ENCODE results near the gene CAMK2B. TPM values are rescaled to one million over a fixed set of nuclear protein-coding genes. Genes with fewer than 3 reads are reported as not detected.

Gene CAMK2B
- total and polyA plus RNA-seq, 2 of the 13 experiments (the other 11 are each of a cell fraction or from before 2014, with no cell fraction given): 0.27 to 0.48 TPM

- no TSS peak for BruUV-seq (replicated peaks)
- TF ChIP-seq ZNF343 (CRISPR knock-in tag; IDR thresholded peaks at IDR 0.05) (no peak), ATF5 (CRISPR knock-in tag; IDR thresholded peaks at IDR 0.05; ENCODE audit: low read depth) (no peak), PRDM15 (CRISPR knock-in tag; IDR thresholded peaks at IDR 0.05) (no peak)
- no peaks in the 10 kb centered on the region for H3K79me2 ChIP-seq (ENCODE audit: insufficient read depth, low read length)
- H3K9ac ChIP-seq (ENCODE audit: insufficient read depth, low read depth, low read length): no peak overlapping the region
- WGBS (ENCODE audit: low lambda C conversion rate): 96% methylated on average over 7 of the region's 7 CpGs
- DNase-seq (ENCODE audit: low spot score) (no peak), FAIRE-seq (no peak), ATAC-seq (no peak)
- intact Hi-C loops (cut with micrococcal nuclease; ENCODE audit: unreplicated experiment) (no loop called here), in situ Hi-C loops (cut with HindIII; ENCODE audit: extremely low pct_ligation_motif_present, low pct_unique_long_range_greater_than_20kb) (no loop called here)
- H3K4me3 ChIP-seq (replicated peaks in 1 of 3; ENCODE audit: insufficient read depth in 1 of 3, low read depth in 2 of 3, low read length in 3 of 3): no peak overlapping the region
- H2AFZ ChIP-seq (ENCODE audit: low read length): no peak overlapping the region
- H3K36me3 ChIP-seq (replicated peaks in 1 of 2; ENCODE audit: control insufficient read depth in 1 of 2, insufficient read depth in 2 of 2, low read length in 2 of 2): peaks cover 18 to 46% of the 10 kb centered on the region in 2 experiments
- POLR2A ChIA-PET: interaction anchor here (1.2 kb wide), 1 partner anchor 81 kb away, joined by 4 read pairs; no protein-coding TSS in a partner anchor
- peaks cover 7% of the 10 kb centered on the region for H3K4me1 ChIP-seq (ENCODE audit: insufficient read depth, low read length)
- peaks cover 1 to 2% of the 10 kb centered on the region in 2 experiments; a peak in 1 of 5 replicates for H3K27me3 ChIP-seq (ENCODE audit: control insufficient read depth in 1 of 2, insufficient read depth in 2 of 2, low read length in 2 of 2)
- no peak overlapping the region for H3K4me2 ChIP-seq (ENCODE audit: low read depth, low read length)
- CTCF ChIA-PET (ENCODE audit: low intra/inter-chr PET ratio, low total read pairs): no interaction called here
- H4K20me1 ChIP-seq (ENCODE audit: insufficient read depth, low read length): no peaks in the 10 kb centered on the region
- H3K9me3 ChIP-seq (ENCODE audit: low read length): no peaks in the 10 kb centered on the region
- H3K27ac ChIP-seq (ENCODE audit: extremely low read length, insufficient read depth, low read length): no peak overlapping the region
These were observed 112.7 kb downstream of the CAMK2B start for GRCh38 chr7:44212581-44213184.
